Esophagus muscularis mucosa (tissue), 4 donors: ENCODE results near the gene CTDP1. TPM values are rescaled to one million over a fixed set of nuclear protein-coding genes. Genes with fewer than 3 reads are reported as not detected.

Source experiments
- DNase-seq: peaks from one replicate; pipeline ENCODE4 v3.0.0-alpha.2; 2017; ENCODE audit errors: extremely low spot score
- H3K27ac ChIP-seq, 4 donors: fragments of 200-600 bp; sonication (generic); replicated peaks in 1 of 4; 1 replicate in 3 of 4; 2 replicates in 1 of 4; pipeline ENCODE4 v1.5.1; 2016 to 2019; ENCODE audit warnings: mild to moderate bottlenecking in 1 of 4
- H3K27me3 ChIP-seq, 4 donors: fragments of 200-600 bp; sonication (generic); one replicate each; pipeline versions ENCODE4 v1.5.1 to v1.6.0; 2016 to 2019
- H3K36me3 ChIP-seq, 4 donors: fragments of 200-600 bp; sonication (generic); one replicate each; pipeline ENCODE4 v1.5.1; 2016 to 2019
- H3K4me1 ChIP-seq, 4 donors: fragments of 200-600 bp; sonication (generic); one replicate each; pipeline ENCODE4 v1.5.1; 2016 to 2019
- H3K4me3 ChIP-seq, 4 donors: fragments of 200-600 bp; sonication (generic); 1 replicate in 2 of 4; 2 replicates in 2 of 4; pipeline ENCODE4 v1.5.1; 2016 to 2019; ENCODE audit warnings: mild to moderate bottlenecking in 4 of 4, moderate library complexity in 1 of 4
- H3K9me3 ChIP-seq, 4 donors: fragments of 200-600 bp; sonication (generic); 1 replicate in 3 of 4; 2 replicates in 1 of 4; pipeline ENCODE4 v1.5.1; 2016 to 2019
- EP300 ChIP-seq: sonication (generic); formaldehyde crosslinking; IDR thresholded peaks from one replicate; pipeline ENCODE4 v1.6.1; 2017; ENCODE audit warnings: antibody characterized with exemption
- POLR2A ChIP-seq: fragments of 450-650 bp; IDR thresholded peaks from one replicate; pipeline ENCODE4 v1.6.1; 2017; ENCODE audit warnings: antibody characterized with exemption, moderate library complexity, mild to moderate bottlenecking, low read depth
- POLR2AphosphoS5 ChIP-seq, 2 donors: sonication (generic); formaldehyde crosslinking; IDR thresholded peaks; one replicate each; pipeline ENCODE4 v1.6.1; 2017; ENCODE audit warnings: antibody characterized with exemption in 2 of 2
- WGBS: methylation state at CpG from one replicate; pipeline ENCODE4 v1.1.5; 2018; 5-methylcytosine and 5-hydroxymethylcytosine counted together
- intact Hi-C: fragments of 100-400 bp; cut with DNase I; formaldehyde crosslinking; loops from one replicate; pipeline ENCODE4 v1.15.1; 2023
- total RNA-seq, 4 donors: library from RNA; depleted of rRNA; stranded (reverse); fragments of >200 nt; gene quantifications; one replicate each; pipeline versions ENCODE4 v1.1.0 to v1.2.1, GENCODE V29; 2016
- TF ChIP-seq, protein P1 (sequence below), 3 experiments: fragments of 200-600 bp in 2 of 3; fragments of 450-650 bp in 1 of 3; sonication (generic) in 2 of 3; IDR thresholded peaks; one replicate each; pipeline ENCODE4 v1.5.1; 2017 to 2019; ENCODE audit warnings: antibody characterized with exemption in 3 of 3, mild to moderate bottlenecking in 2 of 3, moderate library complexity in 1 of 3

CTDP1 gene
- total RNA-seq, 4 donors from 2014 or later: 22.0 to 28.5 (median 24.5) TPM

DNA sequence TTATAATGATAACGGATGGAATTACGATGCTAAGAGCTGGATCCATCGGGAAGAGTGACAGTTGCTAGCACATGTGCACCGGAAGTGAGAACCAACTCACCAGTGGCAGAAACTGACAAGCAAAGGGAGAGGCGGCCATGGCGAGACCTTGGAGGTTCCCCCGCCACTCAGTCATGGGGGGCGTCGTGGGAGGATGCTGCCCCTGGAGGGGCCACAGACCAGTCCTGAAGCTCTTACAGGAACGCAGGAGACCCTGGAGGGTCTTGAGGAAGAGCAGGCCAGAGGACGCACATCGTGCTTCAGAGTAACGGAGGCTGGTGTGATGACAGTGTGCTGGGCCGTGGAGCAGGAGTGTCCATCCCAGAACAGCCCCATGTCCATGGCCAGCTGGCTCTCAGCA is 65.0 kb downstream of the CTDP1 start:
- TF ChIP-seq POLR2A (no peak), EP300 (no peak), POLR2AphosphoS5 (IDR thresholded peaks at IDR 0.05) (no peak)
- TF ChIP-seq, protein P1, sequence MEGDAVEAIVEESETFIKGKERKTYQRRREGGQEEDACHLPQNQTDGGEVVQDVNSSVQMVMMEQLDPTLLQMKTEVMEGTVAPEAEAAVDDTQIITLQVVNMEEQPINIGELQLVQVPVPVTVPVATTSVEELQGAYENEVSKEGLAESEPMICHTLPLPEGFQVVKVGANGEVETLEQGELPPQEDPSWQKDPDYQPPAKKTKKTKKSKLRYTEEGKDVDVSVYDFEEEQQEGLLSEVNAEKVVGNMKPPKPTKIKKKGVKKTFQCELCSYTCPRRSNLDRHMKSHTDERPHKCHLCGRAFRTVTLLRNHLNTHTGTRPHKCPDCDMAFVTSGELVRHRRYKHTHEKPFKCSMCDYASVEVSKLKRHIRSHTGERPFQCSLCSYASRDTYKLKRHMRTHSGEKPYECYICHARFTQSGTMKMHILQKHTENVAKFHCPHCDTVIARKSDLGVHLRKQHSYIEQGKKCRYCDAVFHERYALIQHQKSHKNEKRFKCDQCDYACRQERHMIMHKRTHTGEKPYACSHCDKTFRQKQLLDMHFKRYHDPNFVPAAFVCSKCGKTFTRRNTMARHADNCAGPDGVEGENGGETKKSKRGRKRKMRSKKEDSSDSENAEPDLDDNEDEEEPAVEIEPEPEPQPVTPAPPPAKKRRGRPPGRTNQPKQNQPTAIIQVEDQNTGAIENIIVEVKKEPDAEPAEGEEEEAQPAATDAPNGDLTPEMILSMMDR (IDR thresholded peaks at IDR 0.05): no peak
- 97% methylated on average over 14 of the region's 14 CpGs for WGBS
- Histone ChIP-seq H3K27ac (no peak overlapping the region), H3K36me3 (peaks cover 7 to 77% (median 54%) of the 10 kb centered on the region in 4 donors), H3K4me1 (peaks cover 0 to 3% (median 0%) of the 10 kb centered on the region in 4 donors), H3K27me3 (no peaks in the 10 kb centered on the region), H3K4me3 (no peak overlapping the region), H3K9me3 (no peaks in the 10 kb centered on the region)
- intact Hi-C loops: no loop called here
- DNase-seq: no peak

DNA sequence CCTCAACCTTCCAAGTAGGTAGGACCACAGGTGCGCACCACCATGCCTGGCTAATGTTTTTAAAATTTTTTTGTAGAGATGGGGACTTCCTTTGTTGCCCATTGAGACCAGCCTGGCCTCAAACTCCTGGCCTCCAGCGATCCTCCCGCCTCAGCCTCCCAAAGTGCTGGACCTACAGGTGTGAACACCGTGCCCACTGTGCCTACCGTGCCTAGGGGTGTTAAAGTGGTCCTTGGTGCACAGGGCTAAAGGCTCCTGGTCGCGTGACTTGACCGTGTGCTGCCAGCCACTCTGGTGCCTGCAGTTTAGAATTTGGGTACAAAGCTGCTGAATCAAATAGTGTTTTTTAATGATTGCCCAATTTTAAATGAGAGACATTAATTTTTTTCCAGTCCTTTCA is 67.1 kb downstream of the CTDP1 start:
- Histone ChIP-seq H3K4me3 (no peak overlapping the region), H3K9me3 (no peaks in the 10 kb centered on the region), H3K27ac (no peak overlapping the region), H3K36me3 (peaks cover 7 to 71% (median 41%) of the 10 kb centered on the region in 4 donors), H3K4me1 (peaks cover 0 to 8% (median 0%) of the 10 kb centered on the region in 4 donors), H3K27me3 (no peaks in the 10 kb centered on the region)
- TF ChIP-seq, protein P1 (IDR thresholded peaks at IDR 0.05): no peak
- no peak for TF ChIP-seq POLR2AphosphoS5 (IDR thresholded peaks at IDR 0.05)
- no peak for TF ChIP-seq EP300
- TF ChIP-seq POLR2A: no peak
- DNase-seq: no peak
- 97% methylated on average over 8 of the region's 8 CpGs for WGBS
- intact Hi-C loops: no loop called here

DNA sequence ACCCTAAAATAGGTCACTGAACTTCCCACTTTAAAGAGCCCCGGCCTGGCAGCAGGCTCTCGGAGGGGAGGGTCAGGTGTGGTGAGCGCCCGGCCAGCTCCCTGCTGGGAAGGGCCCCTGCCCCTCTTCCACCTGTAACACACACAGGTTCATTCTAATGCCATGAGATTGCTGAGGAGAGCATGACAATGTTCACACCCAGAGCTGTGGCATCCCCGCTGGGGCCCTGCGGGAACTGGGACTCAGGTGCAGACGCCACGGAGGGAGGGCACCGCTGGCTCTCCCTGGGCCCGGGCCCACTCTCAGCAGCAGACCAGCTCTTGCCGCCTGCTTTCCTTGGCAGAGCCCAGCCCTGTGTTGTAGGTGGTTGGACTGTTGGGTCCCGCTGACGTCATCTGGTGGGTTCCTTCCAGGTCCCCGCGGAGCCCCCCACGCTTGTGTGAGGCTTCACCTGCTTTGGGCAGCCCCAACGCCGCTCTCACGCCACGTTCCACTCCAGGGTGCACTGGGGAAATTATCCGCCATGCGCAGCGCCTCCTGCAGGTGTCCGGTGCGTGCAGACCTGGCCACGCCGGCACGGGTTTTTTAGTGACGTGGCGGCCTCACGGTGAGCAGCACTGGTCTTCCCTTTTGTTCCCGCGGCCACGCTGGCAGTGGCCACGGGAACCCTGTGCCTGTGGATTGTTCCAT is 67.7 kb downstream of the CTDP1 start:
- Histone ChIP-seq H3K27ac (no peak overlapping the region), H3K36me3 (peaks cover 7 to 69% (median 36%) of the 10 kb centered on the region in 4 donors), H3K4me1 (peaks cover 0 to 8% (median 0%) of the 10 kb centered on the region in 4 donors), H3K27me3 (no peaks in the 10 kb centered on the region), H3K4me3 (no peak overlapping the region), H3K9me3 (no peaks in the 10 kb centered on the region)
- WGBS: 93% methylated on average over 25 of the region's 35 CpGs
- no peak for DNase-seq
- no peak for TF ChIP-seq EP300
- TF ChIP-seq POLR2A: no peak
- intact Hi-C loops: no loop called here

DNA sequence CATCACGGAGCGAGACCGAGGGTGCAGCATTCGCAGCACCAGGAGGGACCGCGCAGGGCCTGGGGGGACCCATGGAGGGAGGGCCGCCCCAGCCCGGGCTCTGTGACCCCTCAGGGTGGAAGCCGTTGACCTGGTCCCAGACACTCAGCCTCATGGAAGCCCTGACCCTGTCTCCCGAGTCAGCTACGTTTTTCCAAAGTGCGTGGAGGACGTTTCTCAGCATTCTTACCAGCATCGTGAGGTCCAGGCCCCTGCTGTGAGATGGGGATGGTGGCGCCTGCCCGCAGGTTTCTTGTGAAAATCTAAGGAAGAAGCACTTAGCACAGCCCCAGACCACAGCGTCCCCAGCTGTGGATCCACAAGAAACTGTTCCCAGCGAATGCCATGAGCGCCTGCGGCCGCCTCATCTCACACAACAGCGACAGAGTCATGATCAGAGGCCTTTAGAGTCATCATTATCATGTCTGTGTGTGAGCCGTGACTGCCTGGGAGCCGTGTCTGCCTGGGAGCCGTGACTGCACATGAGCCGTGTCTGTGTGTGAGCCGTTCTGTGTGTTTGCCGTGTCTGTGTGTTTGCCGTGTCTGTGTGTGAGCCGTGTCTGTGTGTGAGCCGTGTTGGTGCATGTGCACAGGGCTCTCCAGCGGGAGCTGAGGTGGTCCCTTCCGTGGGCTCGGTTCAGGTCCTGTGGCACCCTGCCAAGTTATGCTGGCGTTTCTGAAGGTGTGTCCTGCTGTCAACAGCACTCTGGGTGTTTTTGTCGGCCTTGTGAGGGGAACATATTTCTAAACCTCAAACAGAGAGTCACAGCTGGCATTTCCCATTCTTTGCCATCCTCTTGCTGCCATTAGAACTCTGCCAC is 68.9 kb downstream of the CTDP1 start:
- H3K4me3 ChIP-seq: no peak overlapping the region
- H3K36me3 ChIP-seq: peaks cover 10 to 63% (median 32%) of the 10 kb centered on the region in 4 donors
- no peaks in the 10 kb centered on the region for H3K9me3 ChIP-seq
- H3K27ac ChIP-seq: no peak overlapping the region
- 90% methylated on average over 27 of the region's 36 CpGs for WGBS
- no peaks in the 10 kb centered on the region for H3K27me3 ChIP-seq
- peaks cover 0 to 8% (median 0%) of the 10 kb centered on the region in 4 donors for H3K4me1 ChIP-seq
- intact Hi-C loops: no loop called here
- no peak for TF ChIP-seq POLR2AphosphoS5 (IDR thresholded peaks at IDR 0.05)
- no peak for TF ChIP-seq POLR2A
- TF ChIP-seq, protein P1 (IDR thresholded peaks at IDR 0.05): no peak
- TF ChIP-seq EP300: no peak
- DNase-seq: no peak
